ENCODE results near the gene SAMD9L.

- TF ChIP-seq CTCF (IDR thresholded peaks at IDR 0.05) = no peak
- TF ChIP-seq POLR2A (IDR thresholded peaks at IDR 0.05) = no peak
Observed at GRCh38 chr7:93188870-93189634, 40.9 kb upstream of the SAMD9L start.

Measured in sigmoid colon (tissue), 3 donors.